Gastrocnemius medialis (tissue), 4 donors: ENCODE measurements around the gene BIRC6.
"Not testable (repeated sequence)": the region's sequence is repeated elsewhere in the genome, so short reads cannot be mapped to it uniquely, and the experiment has no call there.

ENCODE experiments used
- POLR2A ChIP-seq, 2 donors: fragments of 450-650 bp; IDR thresholded peaks; one replicate each; pipeline ENCODE4 v1.6.1; 2017; ENCODE audit warnings: antibody characterized with exemption in 2 of 2, mild to moderate bottlenecking in 2 of 2, moderate library complexity in 2 of 2
- TF ChIP-seq, protein P1 (sequence below), 5 experiments: fragments of 450-650 bp in 3 of 5; fragments of 200-600 bp in 2 of 5; sonication (generic) in 2 of 5; IDR thresholded peaks in 4 of 5; conservative IDR thresholded peaks in 1 of 5; 1 replicate in 4 of 5; 2 replicates in 1 of 5; pipeline ENCODE4 v1.5.1; 2016 to 2019; ENCODE audit warnings: antibody characterized with exemption in 5 of 5, mild to moderate bottlenecking in 3 of 5, moderate library complexity in 3 of 5

DNA sequence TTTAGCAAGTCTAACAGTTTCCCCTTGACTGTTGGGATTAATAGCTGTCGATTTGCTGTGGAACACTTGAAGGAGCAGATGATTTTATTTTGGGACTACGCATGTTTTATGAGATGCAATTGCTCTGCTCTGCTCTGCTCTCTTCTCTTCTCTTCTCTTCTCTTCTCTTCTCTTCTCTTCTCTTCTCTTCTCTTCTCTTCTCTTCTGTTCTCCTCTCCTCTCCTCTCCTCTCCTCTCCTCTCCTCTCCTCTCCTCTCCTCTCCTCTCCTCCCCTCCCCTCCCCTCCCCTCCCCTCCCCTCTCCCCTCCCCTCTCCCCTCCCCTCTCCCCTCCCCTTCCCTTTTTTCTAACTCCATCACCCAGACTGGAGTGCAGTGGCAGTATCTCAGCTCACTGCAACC lies 104.0 kb downstream of the BIRC6 start:
- TF ChIP-seq POLR2A (IDR thresholded peaks at IDR 0.05) = not testable (repeated sequence)
- TF ChIP-seq, protein P1, sequence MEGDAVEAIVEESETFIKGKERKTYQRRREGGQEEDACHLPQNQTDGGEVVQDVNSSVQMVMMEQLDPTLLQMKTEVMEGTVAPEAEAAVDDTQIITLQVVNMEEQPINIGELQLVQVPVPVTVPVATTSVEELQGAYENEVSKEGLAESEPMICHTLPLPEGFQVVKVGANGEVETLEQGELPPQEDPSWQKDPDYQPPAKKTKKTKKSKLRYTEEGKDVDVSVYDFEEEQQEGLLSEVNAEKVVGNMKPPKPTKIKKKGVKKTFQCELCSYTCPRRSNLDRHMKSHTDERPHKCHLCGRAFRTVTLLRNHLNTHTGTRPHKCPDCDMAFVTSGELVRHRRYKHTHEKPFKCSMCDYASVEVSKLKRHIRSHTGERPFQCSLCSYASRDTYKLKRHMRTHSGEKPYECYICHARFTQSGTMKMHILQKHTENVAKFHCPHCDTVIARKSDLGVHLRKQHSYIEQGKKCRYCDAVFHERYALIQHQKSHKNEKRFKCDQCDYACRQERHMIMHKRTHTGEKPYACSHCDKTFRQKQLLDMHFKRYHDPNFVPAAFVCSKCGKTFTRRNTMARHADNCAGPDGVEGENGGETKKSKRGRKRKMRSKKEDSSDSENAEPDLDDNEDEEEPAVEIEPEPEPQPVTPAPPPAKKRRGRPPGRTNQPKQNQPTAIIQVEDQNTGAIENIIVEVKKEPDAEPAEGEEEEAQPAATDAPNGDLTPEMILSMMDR (IDR thresholded peaks at IDR 0.05 in 4 of 5, conservative IDR thresholded peaks at IDR 0.05 in 1 of 5) = not testable (repeated sequence)
